Liver (tissue), 9 donors: ENCODE results near the gene H2AZ2. TPM values are rescaled to one million over a fixed set of nuclear protein-coding genes. Genes with fewer than 3 reads are reported as not detected.

ENCODE experiments used
- DNase-seq: peaks from one replicate; pipeline ENCODE4 v3.0.0-alpha.2; 2017; ENCODE audit warnings: low spot score
- H3K27ac ChIP-seq, 2 donors: one replicate each; pipeline ENCODE4 v1.7.0; 2013; ENCODE audit warnings: inconsistent platforms in 2 of 2, low read length in 2 of 2, control low read depth in 1 of 2, low read depth in 1 of 2, mild to moderate bottlenecking in 1 of 2
- H3K27me3 ChIP-seq, 4 donors: one replicate each; pipeline versions ENCODE4 v1.6.1 to v1.7.0; 2013; ENCODE audit warnings: low read length in 3 of 4, inconsistent platforms in 1 of 4, mild to moderate bottlenecking in 1 of 4, moderate library complexity in 1 of 4; ENCODE audit not compliant: control insufficient read depth in 4 of 4, insufficient read depth in 4 of 4
- H3K36me3 ChIP-seq, 4 donors: one replicate each; pipeline versions ENCODE4 v1.6.1 to v1.7.0; 2013; ENCODE audit warnings: low read length in 3 of 4, mild to moderate bottlenecking in 3 of 4, low read depth in 1 of 4, moderate library complexity in 1 of 4; ENCODE audit not compliant: control insufficient read depth in 4 of 4, insufficient read depth in 3 of 4
- H3K4me1 ChIP-seq, 4 donors: one replicate each; pipeline versions ENCODE4 v1.6.1 to v1.7.0; 2013; ENCODE audit warnings: low read length in 3 of 4, mild to moderate bottlenecking in 3 of 4, moderate library complexity in 1 of 4; ENCODE audit not compliant: control insufficient read depth in 4 of 4, insufficient read depth in 4 of 4
- H3K4me3 ChIP-seq, 3 donors: one replicate each; pipeline versions ENCODE4 v1.6.1 to v1.7.0; 2013; ENCODE audit warnings: low read length in 3 of 3, control low read depth in 1 of 3, low read depth in 1 of 3, mild to moderate bottlenecking in 1 of 3
- H3K9ac ChIP-seq, 2 donors: one replicate each; pipeline ENCODE4 v1.7.0; 2013; ENCODE audit warnings: low read length in 2 of 2, mild to moderate bottlenecking in 2 of 2, moderate library complexity in 2 of 2, control low read depth in 1 of 2, low read depth in 1 of 2
- H3K9me3 ChIP-seq, 4 donors: one replicate each; pipeline versions ENCODE4 v1.6.1 to v1.7.0; 2013; ENCODE audit warnings: low read length in 3 of 4; ENCODE audit not compliant: control insufficient read depth in 4 of 4
- EGR1 ChIP-seq, 2 donors: IDR thresholded peaks; 2 replicates each; pipeline ENCODE4 v1.6.1; 2016 to 2018; ENCODE audit warnings: antibody characterized with exemption in 2 of 2, low read depth in 2 of 2
- FOXA1 ChIP-seq: IDR thresholded peaks from 2 replicates; pipeline ENCODE4 v1.6.1; 2016; ENCODE audit warnings: antibody characterized with exemption
- FOXA2 ChIP-seq: IDR thresholded peaks from 2 replicates; pipeline ENCODE4 v1.6.1; 2016; ENCODE audit warnings: antibody characterized with exemption
- GABPA ChIP-seq, 2 donors: IDR thresholded peaks in 1 of 2; conservative IDR thresholded peaks in 1 of 2; 2 replicates each; pipeline ENCODE4 v1.6.1; 2016; ENCODE audit warnings: antibody characterized with exemption in 2 of 2, mild to moderate bottlenecking in 1 of 2, moderate library complexity in 1 of 2
- HNF4A ChIP-seq, 2 donors: conservative IDR thresholded peaks; 2 replicates each; pipeline ENCODE4 v1.6.1; 2016; ENCODE audit warnings: antibody characterized with exemption in 2 of 2, mild to moderate bottlenecking in 2 of 2
- HNF4G ChIP-seq: IDR thresholded peaks from 2 replicates; pipeline ENCODE4 v1.6.1; 2016; ENCODE audit warnings: antibody characterized with exemption
- JUND ChIP-seq, 2 donors: IDR thresholded peaks; 2 replicates each; pipeline ENCODE4 v1.6.1; 2016; ENCODE audit warnings: antibody characterized with exemption in 2 of 2
- NR2F2 ChIP-seq: IDR thresholded peaks from 2 replicates; pipeline ENCODE4 v1.6.1; 2016; ENCODE audit warnings: antibody characterized with exemption
- RAD21 ChIP-seq, 2 donors: IDR thresholded peaks; 2 replicates each; pipeline ENCODE4 v1.6.1; 2016; ENCODE audit warnings: antibody characterized with exemption in 2 of 2, mild to moderate bottlenecking in 2 of 2
- RXRA ChIP-seq, 2 donors: IDR thresholded peaks; 2 replicates each; pipeline ENCODE4 v1.6.1; 2017 to 2018; ENCODE audit warnings: antibody characterized with exemption in 2 of 2, mild to moderate bottlenecking in 1 of 2
- SP1 ChIP-seq: IDR thresholded peaks from 2 replicates; pipeline ENCODE4 v1.6.1; 2018; ENCODE audit warnings: antibody characterized with exemption, mild to moderate bottlenecking
- TAF1 ChIP-seq: conservative IDR thresholded peaks from 2 replicates; pipeline ENCODE4 v1.6.1; 2016; ENCODE audit warnings: antibody characterized with exemption, mild to moderate bottlenecking
- YY1 ChIP-seq: IDR thresholded peaks from 2 replicates; pipeline ENCODE4 v1.6.1; 2016; ENCODE audit warnings: antibody characterized with exemption, mild to moderate bottlenecking
- WGBS: extraction: QIAGEN DNeasy Blood & Tissue Kit; methylation state at CpG from one replicate; pipeline ENCODE4 v1.1.7; 2013; 5-methylcytosine and 5-hydroxymethylcytosine counted together
- polyA plus RNA-seq, 2 donors: library from polyadenylated mRNA; stranded (reverse) in 1 of 2; unstranded in 1 of 2; fragments of 200-250 nt in 1 of 2; fragments of >200 nt in 1 of 2; fragmentation: Nextera tagmentation in 1 of 2; extraction: Ambion mirVana in 1 of 2; gene quantifications; one replicate each; pipeline versions ENCODE4 v1.2.1 to v1.2.3, GENCODE V29; 2013 to 2015
- total RNA-seq, 2 donors: library from RNA; depleted of rRNA; stranded (reverse); fragments of >200 nt; gene quantifications; one replicate each; pipeline ENCODE4 v1.2.3, GENCODE V29; 2014
- TF ChIP-seq, protein P1 (sequence below): IDR thresholded peaks from 2 replicates; pipeline ENCODE4 v1.6.1; 2016; ENCODE audit warnings: antibody characterized with exemption
- TF ChIP-seq, protein P2 (sequence below): IDR thresholded peaks from 2 replicates; pipeline ENCODE4 v1.6.1; 2016; ENCODE audit warnings: antibody characterized with exemption
- TF ChIP-seq, protein P3 (sequence below): fragments of 150-350 bp; IDR thresholded peaks from 2 replicates; pipeline ENCODE4 v1.5.1; 2017; ENCODE audit warnings: improper control_type of control experiment, low read depth, low read length; ENCODE audit not compliant: missing input control
- TF ChIP-seq, protein P4 (sequence below): IDR thresholded peaks from 2 replicates; pipeline ENCODE4 v1.6.1; 2016; ENCODE audit warnings: antibody characterized with exemption, mild to moderate bottlenecking
- donor health status: healthy.
- donor health status: healthy.
- donor health status: healthy.
- donor health status: healthy.
- donor health status: healthy.

The H2AZ2 gene
- total and polyA plus RNA-seq, 4 donors = 51.3 to 182 (median 69.5) TPM

DNA sequence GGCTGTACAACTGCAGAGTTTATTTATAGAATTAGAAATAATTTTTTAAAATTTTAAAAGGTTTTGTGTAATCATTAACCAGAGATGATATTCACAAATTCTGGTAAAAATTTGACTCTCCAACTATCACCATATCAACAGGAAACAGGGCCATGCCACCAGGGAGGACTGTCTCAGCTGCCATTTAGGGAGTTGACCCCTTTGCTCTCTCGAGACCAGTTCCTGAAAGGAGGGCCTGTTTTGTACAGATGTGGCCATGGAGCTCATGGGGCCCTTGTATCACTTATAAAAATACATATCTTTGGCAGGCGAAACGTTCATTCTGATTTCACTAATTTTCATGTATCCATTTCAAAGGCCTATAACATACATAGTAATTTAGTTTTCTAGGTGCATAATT, 20.3 kb downstream of the H2AZ2 start:
- Histone ChIP-seq H3K27ac (no peak overlapping the region), H3K4me3 (no peak overlapping the region), H3K9me3 (no peaks in the 10 kb centered on the region), H3K27me3 (no peaks in the 10 kb centered on the region), H3K9ac (no peak overlapping the region), H3K4me1 (no peaks in the 10 kb centered on the region), H3K36me3 (peaks cover 7 to 34% (median 17%) of the 10 kb centered on the region in 4 donors)
- 81% methylated on average over 3 of the region's 3 CpGs for WGBS
- TF ChIP-seq RXRA (IDR thresholded peaks at IDR 0.05) (no peak), NR2F2 (no peak), HNF4G (no peak), EGR1 (IDR thresholded peaks at IDR 0.05; ENCODE audit: low read depth in 2 of 2) (no peak), HNF4A (conservative IDR thresholded peaks at IDR 0.05) (no peak)
- TF ChIP-seq, protein P1, sequence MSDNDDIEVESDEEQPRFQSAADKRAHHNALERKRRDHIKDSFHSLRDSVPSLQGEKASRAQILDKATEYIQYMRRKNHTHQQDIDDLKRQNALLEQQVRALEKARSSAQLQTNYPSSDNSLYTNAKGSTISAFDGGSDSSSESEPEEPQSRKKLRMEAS = no peak
- no peak for DNase-seq

DNA sequence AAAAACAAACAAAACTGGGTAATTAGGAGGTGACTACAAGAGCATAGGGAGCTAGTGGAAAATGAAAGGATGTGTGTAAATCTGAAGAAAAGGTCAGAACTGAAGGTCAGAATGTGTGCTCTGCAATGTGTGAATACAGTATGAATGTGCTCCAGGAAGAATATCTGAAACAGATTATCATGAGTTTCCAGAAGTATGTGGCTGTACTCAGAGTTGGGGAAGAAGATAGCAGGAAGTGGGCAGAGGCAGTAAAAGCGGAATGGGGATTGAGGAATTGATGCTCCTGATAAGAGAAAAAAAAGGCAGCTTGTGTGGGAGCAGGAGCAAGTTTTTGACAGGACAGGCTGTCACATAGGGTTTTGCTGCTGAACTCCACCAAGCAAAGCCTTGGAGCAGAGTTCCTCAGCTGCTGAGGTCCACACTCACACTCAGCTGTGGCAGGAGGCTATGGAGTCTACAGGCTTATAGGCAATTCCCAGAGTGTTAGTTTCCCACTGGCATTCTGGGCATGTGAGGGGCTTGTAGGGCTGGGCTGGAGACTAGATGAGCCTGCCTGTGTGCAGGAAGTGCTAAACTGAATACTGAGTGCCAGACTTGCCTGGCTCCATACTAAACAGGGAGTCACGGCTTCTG, 22.9 kb downstream of the H2AZ2 start:
- H3K9me3 ChIP-seq = no peaks in the 10 kb centered on the region
- H3K36me3 ChIP-seq = peaks cover 4 to 24% (median 12%) of the 10 kb centered on the region in 4 donors
- H3K4me3 ChIP-seq = no peak overlapping the region
- no peak for TF ChIP-seq GABPA (IDR thresholded peaks at IDR 0.05 in 1 of 2, conservative IDR thresholded peaks at IDR 0.05 in 1 of 2)
- TF ChIP-seq, protein P1 = no peak
- TF ChIP-seq TAF1 = no peak
- TF ChIP-seq, protein P2, sequence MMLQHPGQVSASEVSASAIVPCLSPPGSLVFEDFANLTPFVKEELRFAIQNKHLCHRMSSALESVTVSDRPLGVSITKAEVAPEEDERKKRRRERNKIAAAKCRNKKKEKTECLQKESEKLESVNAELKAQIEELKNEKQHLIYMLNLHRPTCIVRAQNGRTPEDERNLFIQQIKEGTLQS = no peak
- TF ChIP-seq RXRA (IDR thresholded peaks at IDR 0.05) = no peak
- TF ChIP-seq, protein P3, sequence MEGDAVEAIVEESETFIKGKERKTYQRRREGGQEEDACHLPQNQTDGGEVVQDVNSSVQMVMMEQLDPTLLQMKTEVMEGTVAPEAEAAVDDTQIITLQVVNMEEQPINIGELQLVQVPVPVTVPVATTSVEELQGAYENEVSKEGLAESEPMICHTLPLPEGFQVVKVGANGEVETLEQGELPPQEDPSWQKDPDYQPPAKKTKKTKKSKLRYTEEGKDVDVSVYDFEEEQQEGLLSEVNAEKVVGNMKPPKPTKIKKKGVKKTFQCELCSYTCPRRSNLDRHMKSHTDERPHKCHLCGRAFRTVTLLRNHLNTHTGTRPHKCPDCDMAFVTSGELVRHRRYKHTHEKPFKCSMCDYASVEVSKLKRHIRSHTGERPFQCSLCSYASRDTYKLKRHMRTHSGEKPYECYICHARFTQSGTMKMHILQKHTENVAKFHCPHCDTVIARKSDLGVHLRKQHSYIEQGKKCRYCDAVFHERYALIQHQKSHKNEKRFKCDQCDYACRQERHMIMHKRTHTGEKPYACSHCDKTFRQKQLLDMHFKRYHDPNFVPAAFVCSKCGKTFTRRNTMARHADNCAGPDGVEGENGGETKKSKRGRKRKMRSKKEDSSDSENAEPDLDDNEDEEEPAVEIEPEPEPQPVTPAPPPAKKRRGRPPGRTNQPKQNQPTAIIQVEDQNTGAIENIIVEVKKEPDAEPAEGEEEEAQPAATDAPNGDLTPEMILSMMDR = no peak
- no peak for TF ChIP-seq NR2F2
- TF ChIP-seq RAD21 (IDR thresholded peaks at IDR 0.05) = no peak
- no peak for TF ChIP-seq YY1
- TF ChIP-seq, protein P4, sequence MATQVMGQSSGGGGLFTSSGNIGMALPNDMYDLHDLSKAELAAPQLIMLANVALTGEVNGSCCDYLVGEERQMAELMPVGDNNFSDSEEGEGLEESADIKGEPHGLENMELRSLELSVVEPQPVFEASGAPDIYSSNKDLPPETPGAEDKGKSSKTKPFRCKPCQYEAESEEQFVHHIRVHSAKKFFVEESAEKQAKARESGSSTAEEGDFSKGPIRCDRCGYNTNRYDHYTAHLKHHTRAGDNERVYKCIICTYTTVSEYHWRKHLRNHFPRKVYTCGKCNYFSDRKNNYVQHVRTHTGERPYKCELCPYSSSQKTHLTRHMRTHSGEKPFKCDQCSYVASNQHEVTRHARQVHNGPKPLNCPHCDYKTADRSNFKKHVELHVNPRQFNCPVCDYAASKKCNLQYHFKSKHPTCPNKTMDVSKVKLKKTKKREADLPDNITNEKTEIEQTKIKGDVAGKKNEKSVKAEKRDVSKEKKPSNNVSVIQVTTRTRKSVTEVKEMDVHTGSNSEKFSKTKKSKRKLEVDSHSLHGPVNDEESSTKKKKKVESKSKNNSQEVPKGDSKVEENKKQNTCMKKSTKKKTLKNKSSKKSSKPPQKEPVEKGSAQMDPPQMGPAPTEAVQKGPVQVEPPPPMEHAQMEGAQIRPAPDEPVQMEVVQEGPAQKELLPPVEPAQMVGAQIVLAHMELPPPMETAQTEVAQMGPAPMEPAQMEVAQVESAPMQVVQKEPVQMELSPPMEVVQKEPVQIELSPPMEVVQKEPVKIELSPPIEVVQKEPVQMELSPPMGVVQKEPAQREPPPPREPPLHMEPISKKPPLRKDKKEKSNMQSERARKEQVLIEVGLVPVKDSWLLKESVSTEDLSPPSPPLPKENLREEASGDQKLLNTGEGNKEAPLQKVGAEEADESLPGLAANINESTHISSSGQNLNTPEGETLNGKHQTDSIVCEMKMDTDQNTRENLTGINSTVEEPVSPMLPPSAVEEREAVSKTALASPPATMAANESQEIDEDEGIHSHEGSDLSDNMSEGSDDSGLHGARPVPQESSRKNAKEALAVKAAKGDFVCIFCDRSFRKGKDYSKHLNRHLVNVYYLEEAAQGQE = no peak
- no peak for TF ChIP-seq SP1
- TF ChIP-seq EGR1 (IDR thresholded peaks at IDR 0.05; ENCODE audit: low read depth in 2 of 2) = no peak
- no peak for TF ChIP-seq FOXA1
- TF ChIP-seq HNF4A (conservative IDR thresholded peaks at IDR 0.05) = no peak
- TF ChIP-seq JUND (IDR thresholded peaks at IDR 0.05) = no peak
- TF ChIP-seq FOXA2 = no peak
- no peaks in the 10 kb centered on the region for H3K27me3 ChIP-seq
- no peaks in the 10 kb centered on the region for H3K4me1 ChIP-seq
- H3K9ac ChIP-seq = no peak overlapping the region
- 82% methylated on average over 2 of the region's 2 CpGs for WGBS
- DNase-seq = no peak
- no peak overlapping the region for H3K27ac ChIP-seq
